WTC11 (cell line): ENCODE data around the gene RNASE11. TPM values are rescaled to one million over a fixed set of nuclear protein-coding genes. Genes with fewer than 3 reads are reported as not detected.

Source experiments
- ATAC-seq: fragments of 200-7000 bp; cut with Tn5 transposase; 2 replicates; pipeline ENCODE4 v1.10.0; 2021; ENCODE audit warnings: mild to moderate bottlenecking, moderate library complexity
- CTCF ChIA-PET: fragments of 300-600 bp; sonication (Branson Sonifier 250); formaldehyde crosslinking; loops from one replicate; lab custom pipeline; 2021; ENCODE audit warnings: antibody characterized with exemption; lab: Charles Lee
- POLR2A ChIA-PET: fragments of 350-600 bp; sonication (Branson Sonifier 250); formaldehyde crosslinking; loops from one replicate; lab custom pipeline; 2021; ENCODE audit warnings: antibody characterized with exemption; lab: Charles Lee
- DNase-seq: peaks from one replicate; pipeline ENCODE4 v3.0.0; 2021; ENCODE audit warnings: low spot score
- H3K27ac Mint-ChIP-seq: 2 replicates; pipeline ENCODE4 v1.8.0; 2021; ENCODE audit warnings: mixed read lengths
- H3K27me3 Mint-ChIP-seq: 2 replicates; pipeline ENCODE4 v1.8.0; 2021; ENCODE audit warnings: low read depth, mild to moderate bottlenecking, moderate library complexity, mixed read lengths
- H3K36me3 Mint-ChIP-seq: 2 replicates; pipeline ENCODE4 v1.8.0; 2021; ENCODE audit warnings: mixed read lengths
- H3K4me1 Mint-ChIP-seq: 2 replicates; pipeline ENCODE4 v1.8.0; 2022; ENCODE audit warnings: mixed read lengths
- H3K4me3 Mint-ChIP-seq: 2 replicates; pipeline ENCODE4 v1.8.0; 2021; ENCODE audit warnings: mild to moderate bottlenecking, moderate library complexity, mixed read lengths
- H3K9me3 Mint-ChIP-seq: 2 replicates; pipeline ENCODE4 v1.8.0; 2021; ENCODE audit warnings: mixed read lengths
- CTCF ChIP-seq: fragments of 200-600 bp; IDR thresholded peaks from 2 replicates; pipeline ENCODE4 v1.8.0; 2022; ENCODE audit warnings: antibody characterized with exemption
- EMX1 ChIP-seq: fragments of 250-450 bp; sonication (Bioruptor Pico); IDR thresholded peaks from 2 replicates; pipeline ENCODE4 v1.8.0; 2021; ENCODE audit warnings: mild to moderate bottlenecking
- MAX ChIP-seq: sonication (generic); formaldehyde crosslinking; IDR thresholded peaks from 2 replicates; pipeline ENCODE4 v1.8.0; 2022; ENCODE audit warnings: mild to moderate bottlenecking, missing genetic modification reagents
- ZNF121 ChIP-seq: sonication (generic); formaldehyde crosslinking; IDR thresholded peaks from 2 replicates; pipeline ENCODE4 v1.8.0; 2023; ENCODE audit warnings: missing genetic modification reagents
- ZNF263 ChIP-seq: sonication (generic); formaldehyde crosslinking; IDR thresholded peaks from 2 replicates; pipeline ENCODE4 v1.8.1; 2022; ENCODE audit warnings: low read depth, mild to moderate bottlenecking, moderate library complexity, missing genetic modification reagents
- ZNF396 ChIP-seq: fragments of 250-450 bp; sonication (Bioruptor Pico); IDR thresholded peaks from 2 replicates; pipeline ENCODE4 v1.8.0; 2021; ENCODE audit warnings: mild to moderate bottlenecking, moderate library complexity, borderline replicate concordance
- ZNF512 ChIP-seq: sonication (generic); formaldehyde crosslinking; IDR thresholded peaks from 2 replicates; pipeline ENCODE4 v1.8.1; 2022; ENCODE audit warnings: missing genetic modification reagents, borderline replicate concordance
- total RNA-seq: library from RNA; stranded (reverse); gene quantifications from 3 replicates; pipeline ENCODE4 v1.2.3, GENCODE V29; 2021
- TF ChIP-seq, protein P1 (sequence below): sonication (generic); formaldehyde crosslinking; IDR thresholded peaks from 2 replicates; pipeline ENCODE4 v1.8.1; 2023; ENCODE audit warnings: mild to moderate bottlenecking, moderate library complexity, missing genetic modification reagents
- TF ChIP-seq, protein P2 (sequence below): sonication (generic); formaldehyde crosslinking; IDR thresholded peaks from 2 replicates; pipeline ENCODE4 v1.8.1; 2023; ENCODE audit warnings: mild to moderate bottlenecking, missing genetic modification reagents, moderate library complexity

RNASE11 gene
- total RNA-seq, 1 experiment from 2014 or later = not detected

GRCh38 chr14:20609215-20610001, 21.6 kb upstream of the RNASE11 start (continued):
- TF ChIP-seq, protein P1, sequence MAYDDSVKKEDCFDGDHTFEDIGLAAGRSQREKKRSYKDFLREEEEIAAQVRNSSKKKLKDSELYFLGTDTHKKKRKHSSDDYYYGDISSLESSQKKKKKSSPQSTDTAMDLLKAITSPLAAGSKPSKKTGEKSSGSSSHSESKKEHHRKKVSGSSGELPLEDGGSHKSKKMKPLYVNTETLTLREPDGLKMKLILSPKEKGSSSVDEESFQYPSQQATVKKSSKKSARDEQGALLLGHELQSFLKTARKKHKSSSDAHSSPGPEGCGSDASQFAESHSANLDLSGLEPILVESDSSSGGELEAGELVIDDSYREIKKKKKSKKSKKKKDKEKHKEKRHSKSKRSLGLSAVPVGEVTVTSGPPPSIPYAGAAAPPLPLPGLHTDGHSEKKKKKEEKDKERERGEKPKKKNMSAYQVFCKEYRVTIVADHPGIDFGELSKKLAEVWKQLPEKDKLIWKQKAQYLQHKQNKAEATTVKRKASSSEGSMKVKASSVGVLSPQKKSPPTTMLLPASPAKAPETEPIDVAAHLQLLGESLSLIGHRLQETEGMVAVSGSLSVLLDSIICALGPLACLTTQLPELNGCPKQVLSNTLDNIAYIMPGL (CRISPR knock-in tag) = peak; percentile 61; the same call in 1 of the 2 replicates
- TF ChIP-seq ZNF512 (CRISPR knock-in tag) (no peak), ZNF396 (CRISPR knock-in tag) (no peak)

DNA sequence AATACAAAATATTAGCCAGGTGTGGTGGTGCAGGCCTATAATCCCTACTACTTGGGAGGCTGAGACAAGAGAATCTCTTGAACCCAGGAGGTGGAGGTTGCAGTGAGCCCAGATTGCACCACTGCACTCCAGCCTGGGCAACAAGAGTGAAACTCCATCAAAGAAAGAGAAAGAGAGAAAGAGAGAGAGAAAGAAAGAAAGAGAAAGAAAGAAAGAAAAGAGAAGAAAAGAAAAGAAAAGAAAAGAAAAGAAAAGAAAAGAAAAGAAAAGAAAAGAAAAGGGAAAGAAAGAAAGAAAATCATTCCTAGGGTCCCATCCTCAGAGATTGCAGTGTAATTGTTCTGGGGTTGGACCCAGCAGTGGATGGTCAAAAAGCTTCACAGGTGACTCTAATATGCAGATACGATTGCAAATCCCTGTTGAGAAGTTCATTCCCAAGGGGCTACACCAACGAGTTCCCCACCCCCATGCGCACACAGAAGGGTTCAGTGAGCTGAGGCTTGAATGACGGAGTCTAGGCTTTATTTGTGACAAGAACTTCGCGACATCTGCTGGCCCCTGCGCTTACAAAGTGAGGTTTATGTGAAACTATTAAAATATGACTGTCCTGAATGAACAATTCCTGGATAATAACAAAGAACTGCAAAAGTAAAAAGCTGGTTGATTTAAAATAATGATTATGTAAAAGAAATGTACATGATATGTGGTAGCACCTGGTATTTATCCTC, 20.7 kb upstream of the RNASE11 start:
- H3K4me3 Mint-ChIP-seq = peak overlapping the region; percentile 34
- H3K36me3 Mint-ChIP-seq = no peaks in the 10 kb centered on the region
- H3K27ac Mint-ChIP-seq = no peak overlapping the region; the same call in 1 of the 2 replicates
- TF ChIP-seq ZNF121 = no peak
- peak; percentile 50; the same call in 1 of the 2 replicates for TF ChIP-seq ZNF512 (CRISPR knock-in tag)
- ATAC-seq (no peak), DNase-seq (no peak)
- CTCF ChIA-PET = interaction anchor here (0.7 to 5.2 kb wide), 24 partner anchors 8 to 281 kb away, joined by 3 to 64 read pairs (median 4); partner anchors contain the start of genes APEX1, OSGEP, PARP2 and PIP4P1
- POLR2A ChIA-PET = interaction anchor here (1.0 to 1.7 kb wide), 3 partner anchors 139 to 265 kb away, joined by 3 to 11 read pairs (median 3); partner anchors contain the start of genes PARP2, PIP4P1 and PNP
- H3K4me1 Mint-ChIP-seq = peaks cover 11% of the 10 kb centered on the region
- H3K27me3 Mint-ChIP-seq = no peaks in the 10 kb centered on the region
- no peaks in the 10 kb centered on the region for H3K9me3 Mint-ChIP-seq

- Mint-ChIP-seq H3K27me3 (no peaks in the 10 kb centered on the region), H3K4me1 (peaks cover 11% of the 10 kb centered on the region), H3K4me3 (no peak overlapping the region), H3K27ac (no peak overlapping the region; the same call in 1 of the 2 replicates), H3K9me3 (no peaks in the 10 kb centered on the region), H3K36me3 (no peaks in the 10 kb centered on the region)
- DNase-seq (no peak), ATAC-seq (no peak)
- TF ChIP-seq CTCF (no peak), ZNF263 (CRISPR knock-in tag) (no peak), EMX1 (CRISPR knock-in tag) (no peak), MAX (CRISPR knock-in tag) (no peak)
- TF ChIP-seq, protein P1 (CRISPR knock-in tag) = no peak
- TF ChIP-seq, protein P2, sequence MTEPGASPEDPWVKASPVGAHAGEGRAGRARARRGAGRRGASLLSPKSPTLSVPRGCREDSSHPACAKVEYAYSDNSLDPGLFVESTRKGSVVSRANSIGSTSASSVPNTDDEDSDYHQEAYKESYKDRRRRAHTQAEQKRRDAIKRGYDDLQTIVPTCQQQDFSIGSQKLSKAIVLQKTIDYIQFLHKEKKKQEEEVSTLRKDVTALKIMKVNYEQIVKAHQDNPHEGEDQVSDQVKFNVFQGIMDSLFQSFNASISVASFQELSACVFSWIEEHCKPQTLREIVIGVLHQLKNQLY (CRISPR knock-in tag) = no peak
- CTCF ChIA-PET = interaction anchor here (0.6 to 5.2 kb wide), 11 partner anchors 50 to 264 kb away, joined by 3 to 64 read pairs (median 5); partner anchors contain the start of genes PARP2 and PNP
- POLR2A ChIA-PET = interaction anchor here (1.1 to 1.7 kb wide), 3 partner anchors 50 to 146 kb away, joined by 3 read pairs; partner anchors contain the start of gene PIP4P1
Observed at GRCh38 chr14:20607617-20608016, 19.8 kb upstream of the RNASE11 start.
